Sigmoid colon (tissue), 7 donors: ENCODE results near the gene SLC16A13. TPM values are rescaled to one million over a fixed set of nuclear protein-coding genes. Genes with fewer than 3 reads are reported as not detected.
"Not testable (repeated sequence)": the region's sequence is repeated elsewhere in the genome, so short reads cannot be mapped to it uniquely, and the experiment has no call there.

Experiments
- DNase-seq: peaks from one replicate; pipeline ENCODE4 v3.0.0-alpha.2; 2019
- H3K27ac ChIP-seq, 4 donors: fragments of 200-600 bp; sonication (generic); one replicate each; pipeline ENCODE4 v1.5.1; 2016 to 2019; ENCODE audit warnings: mild to moderate bottlenecking in 1 of 4
- H3K27me3 ChIP-seq, 3 donors: fragments of 200-600 bp; sonication (generic); one replicate each; pipeline ENCODE4 v1.5.1; 2019; ENCODE audit warnings: mild to moderate bottlenecking in 1 of 3
- H3K36me3 ChIP-seq, 4 donors: fragments of 200-600 bp; sonication (generic); one replicate each; pipeline ENCODE4 v1.5.1; 2016 to 2019
- H3K4me1 ChIP-seq, 4 donors: fragments of 200-600 bp; sonication (generic); one replicate each; pipeline ENCODE4 v1.5.1; 2017 to 2019
- H3K4me3 ChIP-seq, 4 donors: fragments of 200-600 bp; sonication (generic); one replicate each; pipeline ENCODE4 v1.5.1; 2017 to 2019; ENCODE audit warnings: mild to moderate bottlenecking in 2 of 4, moderate library complexity in 1 of 4
- H3K9me3 ChIP-seq, 4 donors: fragments of 200-600 bp in 3 of 4; sonication (generic) in 3 of 4; one replicate each; pipeline versions ENCODE4 v1.5.1 to v1.6.1; 2013 to 2019
- EP300 ChIP-seq, 4 donors: sonication (generic); formaldehyde crosslinking; IDR thresholded peaks; one replicate each; pipeline ENCODE4 v1.6.1; 2017; ENCODE audit warnings: antibody characterized with exemption in 4 of 4
- POLR2A ChIP-seq, 2 donors: fragments of 450-650 bp; IDR thresholded peaks; one replicate each; pipeline ENCODE4 v1.6.1; 2016; ENCODE audit warnings: antibody characterized with exemption in 2 of 2, mild to moderate bottlenecking in 2 of 2, moderate library complexity in 2 of 2
- POLR2AphosphoS5 ChIP-seq, 4 donors: sonication (generic); formaldehyde crosslinking; IDR thresholded peaks; one replicate each; pipeline ENCODE4 v1.6.1; 2017; ENCODE audit warnings: antibody characterized with exemption in 4 of 4
- WGBS, 2 donors: extraction: QIAGEN DNeasy Blood & Tissue Kit; methylation state at CpG; one replicate each; pipeline ENCODE4 v1.1.7; 2013; 5-methylcytosine and 5-hydroxymethylcytosine counted together
- intact Hi-C: fragments of 100-400 bp; cut with DNase I; formaldehyde crosslinking; loops from one replicate; pipeline ENCODE4 v1.15.1; 2023
- polyA plus RNA-seq, 3 donors: library from polyadenylated mRNA; stranded (reverse); fragments of 200-250 nt; gene quantifications; one replicate each; pipeline ENCODE4 v1.2.3, GENCODE V29; 2013
- total RNA-seq, 4 donors: library from RNA; depleted of rRNA; stranded (reverse); fragments of >200 nt; gene quantifications; one replicate each; pipeline ENCODE4 v1.1.0, GENCODE V29; 2016
- TF ChIP-seq, protein P1 (sequence below), 4 experiments: fragments of 450-650 bp in 3 of 4; fragments of 200-600 bp in 1 of 4; IDR thresholded peaks; one replicate each; pipeline ENCODE4 v1.5.1; 2016 to 2019; ENCODE audit warnings: antibody characterized with exemption in 4 of 4, mild to moderate bottlenecking in 3 of 4, moderate library complexity in 2 of 4
- donor health status: healthy with polysubstance abuse.
- donor health status: Bipolar disorder and iron deficiency.
- donor health status: healthy.

SLC16A13 gene
- total and polyA plus RNA-seq, 7 donors: 0.36 to 7.3 (median 0.66) TPM

DNA sequence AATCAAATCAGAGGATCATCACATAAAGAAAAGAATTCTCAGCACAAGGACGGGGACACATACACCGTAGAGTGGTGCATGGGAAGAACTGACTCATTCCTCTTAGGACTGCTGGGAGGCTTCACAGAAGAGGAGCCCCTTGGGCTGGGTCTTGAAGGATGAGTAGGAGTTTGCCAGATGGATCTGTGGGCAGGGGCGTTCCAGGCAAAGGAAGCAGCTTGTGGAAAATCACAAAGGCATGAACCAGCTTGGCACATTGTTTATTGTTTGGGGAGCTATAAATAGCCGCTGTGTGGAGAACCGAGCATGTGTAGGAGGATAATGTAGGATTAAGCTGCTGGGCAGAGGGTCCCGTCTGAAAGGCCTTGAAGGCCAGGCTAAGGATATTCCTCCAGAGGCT, 13.2 kb downstream of the SLC16A13 start:
- no peak for DNase-seq
- WGBS, 2 donors: 80 to 85% methylated on average over 6 of the region's 6 CpGs
- TF ChIP-seq POLR2A (IDR thresholded peaks at IDR 0.05) (no peak), EP300 (IDR thresholded peaks at IDR 0.05) (no peak), POLR2AphosphoS5 (IDR thresholded peaks at IDR 0.05) (no peak)
- TF ChIP-seq, protein P1, sequence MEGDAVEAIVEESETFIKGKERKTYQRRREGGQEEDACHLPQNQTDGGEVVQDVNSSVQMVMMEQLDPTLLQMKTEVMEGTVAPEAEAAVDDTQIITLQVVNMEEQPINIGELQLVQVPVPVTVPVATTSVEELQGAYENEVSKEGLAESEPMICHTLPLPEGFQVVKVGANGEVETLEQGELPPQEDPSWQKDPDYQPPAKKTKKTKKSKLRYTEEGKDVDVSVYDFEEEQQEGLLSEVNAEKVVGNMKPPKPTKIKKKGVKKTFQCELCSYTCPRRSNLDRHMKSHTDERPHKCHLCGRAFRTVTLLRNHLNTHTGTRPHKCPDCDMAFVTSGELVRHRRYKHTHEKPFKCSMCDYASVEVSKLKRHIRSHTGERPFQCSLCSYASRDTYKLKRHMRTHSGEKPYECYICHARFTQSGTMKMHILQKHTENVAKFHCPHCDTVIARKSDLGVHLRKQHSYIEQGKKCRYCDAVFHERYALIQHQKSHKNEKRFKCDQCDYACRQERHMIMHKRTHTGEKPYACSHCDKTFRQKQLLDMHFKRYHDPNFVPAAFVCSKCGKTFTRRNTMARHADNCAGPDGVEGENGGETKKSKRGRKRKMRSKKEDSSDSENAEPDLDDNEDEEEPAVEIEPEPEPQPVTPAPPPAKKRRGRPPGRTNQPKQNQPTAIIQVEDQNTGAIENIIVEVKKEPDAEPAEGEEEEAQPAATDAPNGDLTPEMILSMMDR (IDR thresholded peaks at IDR 0.05): no peak
- Histone ChIP-seq H3K9me3 (no peaks in the 10 kb centered on the region), H3K27ac (no peak overlapping the region), H3K4me3 (no peak overlapping the region), H3K4me1 (peaks cover 0 to 18% (median 15%) of the 10 kb centered on the region in 4 donors), H3K27me3 (peaks cover 0 to 11% (median 5%) of the 10 kb centered on the region in 3 donors), H3K36me3 (no peaks in the 10 kb centered on the region)
- intact Hi-C loops: no loop called here

DNA sequence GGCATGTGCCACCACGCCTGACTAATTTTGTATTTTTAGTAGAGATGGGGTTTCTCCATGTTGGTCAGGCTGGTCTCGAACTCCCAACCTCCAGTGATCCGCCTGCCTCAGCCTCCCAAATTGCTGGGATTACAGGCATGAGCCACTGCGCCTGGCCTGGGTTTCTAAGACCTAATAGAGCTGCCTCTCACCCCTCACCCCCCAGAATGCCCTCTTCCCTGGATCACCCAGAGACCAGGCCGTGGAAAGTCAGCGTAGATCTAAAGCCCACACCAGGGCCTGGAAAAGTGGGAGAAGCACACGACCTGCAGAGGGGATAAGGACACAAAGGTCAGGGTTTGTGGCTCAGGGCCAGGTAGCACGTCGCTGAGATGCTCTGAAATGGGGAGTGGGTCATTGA, 14.8 kb downstream of the SLC16A13 start:
- H3K27me3 ChIP-seq, H3K4me3 ChIP-seq, H3K27ac ChIP-seq, H3K36me3 ChIP-seq, H3K9me3 ChIP-seq, DNase-seq, intact Hi-C loops: not testable (repeated sequence)
- WGBS, 2 donors: 82 to 86% methylated on average over 9 of the region's 9 CpGs
- peaks cover 0 to 17% (median 12%) of the 10 kb centered on the region in 4 donors for H3K4me1 ChIP-seq

DNA sequence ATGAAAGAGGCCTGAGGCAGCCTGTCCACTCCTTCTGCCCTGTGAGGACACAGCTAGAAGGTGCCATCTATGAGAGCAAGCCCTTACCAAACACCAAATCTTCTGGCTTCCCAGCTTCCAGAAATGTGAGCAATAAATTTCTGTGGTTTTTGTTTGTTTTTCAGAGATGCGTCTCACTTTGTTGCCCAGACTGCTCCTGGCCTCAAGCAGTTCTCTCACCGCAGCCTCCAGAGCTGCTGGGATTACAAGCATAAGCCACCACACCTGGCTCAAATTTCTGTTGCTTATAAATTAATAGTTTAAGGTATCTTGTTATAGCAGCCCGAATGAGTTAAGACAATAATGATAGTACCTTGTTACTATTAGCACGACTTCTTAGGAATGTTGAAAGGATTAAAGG, 20.6 kb downstream of the SLC16A13 start:
- intact Hi-C loops: no loop called here
- no peaks in the 10 kb centered on the region for H3K4me1 ChIP-seq
- TF ChIP-seq, protein P1 (IDR thresholded peaks at IDR 0.05): no peak
- no peak for TF ChIP-seq POLR2AphosphoS5 (IDR thresholded peaks at IDR 0.05)
- TF ChIP-seq EP300 (IDR thresholded peaks at IDR 0.05): no peak
- no peak for TF ChIP-seq POLR2A (IDR thresholded peaks at IDR 0.05)
- no peak overlapping the region for H3K27ac ChIP-seq
- peaks cover 0 to 3% (median 0%) of the 10 kb centered on the region in 3 donors for H3K27me3 ChIP-seq
- H3K9me3 ChIP-seq: no peaks in the 10 kb centered on the region
- no peak for DNase-seq
- no peaks in the 10 kb centered on the region for H3K36me3 ChIP-seq
- H3K4me3 ChIP-seq: no peak overlapping the region
- WGBS, 2 donors: 79 to 87% methylated on average over 4 of the region's 4 CpGs

DNA sequence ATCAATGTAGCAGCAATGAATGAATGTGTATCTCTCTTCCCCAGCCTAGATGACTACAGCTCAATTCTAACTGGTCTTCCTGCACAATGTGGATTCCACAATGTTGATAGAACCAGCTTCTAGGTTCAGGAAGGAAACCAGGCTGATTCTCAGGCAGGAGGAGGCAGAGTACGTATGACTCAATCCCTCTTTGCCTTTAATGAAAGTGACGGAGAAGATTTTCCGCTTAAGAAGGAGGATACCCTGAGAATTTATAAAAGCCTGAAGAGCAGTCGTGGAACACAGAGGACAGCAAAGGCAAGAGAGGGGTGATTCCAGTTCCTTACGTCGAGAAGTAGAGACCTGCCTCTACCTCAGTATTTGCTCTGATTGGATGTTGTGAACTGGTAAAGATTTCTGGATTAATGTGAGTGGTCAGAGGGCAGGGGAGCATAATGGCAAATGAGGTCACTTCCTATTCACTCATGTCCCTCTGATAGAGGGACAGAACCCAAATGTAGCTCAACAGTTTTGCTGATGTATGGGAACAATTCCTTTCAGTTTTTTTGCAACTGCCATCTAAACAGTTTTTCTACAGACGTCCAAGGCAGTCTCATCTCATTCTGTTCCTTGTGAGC, 23.1 kb downstream of the SLC16A13 start:
- Histone ChIP-seq H3K4me1 (no peaks in the 10 kb centered on the region), H3K9me3 (no peaks in the 10 kb centered on the region), H3K27ac (no peak overlapping the region), H3K36me3 (no peaks in the 10 kb centered on the region), H3K27me3 (peaks cover 0 to 3% (median 0%) of the 10 kb centered on the region in 3 donors), H3K4me3 (no peak overlapping the region)
- TF ChIP-seq POLR2AphosphoS5 (IDR thresholded peaks at IDR 0.05) (no peak), EP300 (IDR thresholded peaks at IDR 0.05) (no peak), POLR2A (IDR thresholded peaks at IDR 0.05) (no peak)
- TF ChIP-seq, protein P1 (IDR thresholded peaks at IDR 0.05): no peak
- intact Hi-C loops: no loop called here
- 78 to 84% methylated on average over 7 of the region's 7 CpGs for WGBS, 2 donors
- DNase-seq: no peak

DNA sequence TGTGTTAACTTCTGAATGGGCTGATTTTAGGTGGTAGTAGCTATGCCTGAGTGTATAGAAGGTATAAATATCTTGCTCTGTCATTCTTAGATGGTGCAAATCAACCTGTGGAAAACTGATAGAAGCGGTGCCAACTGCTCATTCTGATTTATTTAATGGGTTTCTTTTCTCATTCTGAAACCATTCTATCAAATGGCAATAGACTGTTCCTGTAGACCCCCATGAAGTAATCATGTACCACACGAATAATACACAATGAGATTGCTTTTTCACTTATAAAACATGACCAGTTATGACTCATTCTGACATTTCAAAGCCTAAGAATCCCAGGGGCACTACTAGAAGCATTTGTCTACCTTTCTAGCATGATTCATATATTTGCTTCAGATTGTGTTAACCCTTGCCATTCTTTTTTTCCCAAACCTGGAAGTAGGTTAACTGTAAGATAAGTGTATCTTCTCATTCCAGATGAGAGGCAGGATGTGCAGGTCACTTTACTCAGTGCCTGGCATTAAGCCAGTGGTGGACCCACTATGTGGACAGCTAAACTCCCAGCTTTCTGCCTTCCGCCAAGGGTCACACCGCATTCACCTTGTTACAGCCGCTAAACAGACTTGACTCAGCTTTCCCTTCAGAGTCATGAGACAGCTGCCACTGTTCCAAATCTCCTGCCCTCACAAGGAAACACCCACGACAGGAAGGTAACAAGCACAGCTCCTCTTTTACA, 24.5 kb downstream of the SLC16A13 start:
- H3K36me3 ChIP-seq: no peaks in the 10 kb centered on the region
- 42 to 51% methylated on average over 6 of the region's 6 CpGs for WGBS, 2 donors
- TF ChIP-seq, protein P1 (IDR thresholded peaks at IDR 0.05): no peak
- TF ChIP-seq POLR2AphosphoS5 (IDR thresholded peaks at IDR 0.05): no peak
- no peak for TF ChIP-seq POLR2A (IDR thresholded peaks at IDR 0.05)
- no peak for TF ChIP-seq EP300 (IDR thresholded peaks at IDR 0.05)
- DNase-seq: no peak
- no peak overlapping the region for H3K27ac ChIP-seq
- H3K27me3 ChIP-seq: peaks cover 0 to 3% (median 0%) of the 10 kb centered on the region in 3 donors
- H3K4me1 ChIP-seq: no peaks in the 10 kb centered on the region
- H3K4me3 ChIP-seq: no peak overlapping the region
- no peaks in the 10 kb centered on the region for H3K9me3 ChIP-seq
- intact Hi-C loops: no loop called here
